ENCODE results near the gene ZFX. TPM values are rescaled to one million over a fixed set of nuclear protein-coding genes. Genes with fewer than 3 reads are reported as not detected.

The ZFX gene
- total and polyA plus RNA-seq, 10 of the 15 experiments (the other 5 are each of a cell fraction or from before 2014, with no cell fraction given), result 6.8 to 40.9 (median 24.6) TPM

- Histone ChIP-seq H3K36me3 (ENCODE audit: control insufficient read depth in 2 of 2, insufficient read depth in 2 of 2, low read length in 1 of 2) (no peaks in the 10 kb centered on the region), H3K9me3 (replicated peaks; ENCODE audit: control insufficient read depth, insufficient read depth, low read length) (no peaks in the 10 kb centered on the region), H3K4me3 (no peak overlapping the region), H3K9ac (ENCODE audit: control insufficient read depth, insufficient read depth, low read length) (no peak overlapping the region), H3K79me2 (ENCODE audit: control insufficient read depth, insufficient read depth, low read length) (no peaks in the 10 kb centered on the region), H3K4me1 (ENCODE audit: control insufficient read depth, insufficient read depth, low read length) (peaks cover 3% of the 10 kb centered on the region), H4K20me1 (ENCODE audit: control insufficient read depth, insufficient read depth) (no peaks in the 10 kb centered on the region), H3K27me3 (replicated peaks in 1 of 2; ENCODE audit: control insufficient read depth in 2 of 2, insufficient read depth in 2 of 2, low read length in 1 of 2) (no peaks in the 10 kb centered on the region; a peak in 1 of 4 replicates), H3K4me2 (ENCODE audit: control insufficient read depth, insufficient read depth) (no peak overlapping the region), H3K27ac (ENCODE audit: control insufficient read depth, insufficient read depth) (no peak overlapping the region), H2AFZ (ENCODE audit: control insufficient read depth, low read depth, low read length) (no peak overlapping the region)
- BruUV-seq (replicated peaks), result no TSS peak
- SMC1A ChIA-PET (ENCODE audit: uncharacterized antibody, unreplicated experiment), result interaction anchor here (0.6 kb wide), 1 partner anchor 154 kb away, joined by 3 read pairs; no protein-coding TSS in a partner anchor
- 4% methylated on average over 1 of the region's 1 CpG for WGBS (ENCODE audit: insufficient coverage, insufficient replicate concordance, low lambda C conversion rate, missing lambda C conversion rate)
- intact Hi-C loops (cut with micrococcal nuclease; ENCODE audit: unreplicated experiment), result no loop called here
- in situ Hi-C loops (cut with MboI), result loop anchor here (10.0 kb wide), 1 partner anchor 559 kb away; no protein-coding TSS in a partner anchor
- ATAC-seq (peak; percentile 39; the same call in 2 of the 3 replicates), DNase-seq (ENCODE audit: low read depth, low spot score) (no peak), FAIRE-seq (no peak)
- CTCF ChIA-PET, result interaction anchor here (0.7 to 1.4 kb wide), 3 partner anchors 11 to 200 kb away, joined by 3 to 7 read pairs (median 3); no protein-coding TSS in a partner anchor
- no peak for TF ChIP-seq MTA3 (IDR thresholded peaks at IDR 0.05; ENCODE audit: borderline replicate concordance, low read length)
- TF ChIP-seq ZNF622 (IDR thresholded peaks at IDR 0.05), result no peak
- TF ChIP-seq REST (IDR thresholded peaks at IDR 0.05; ENCODE audit: low read depth, low read length), result no peak
- TF ChIP-seq TARDBP (IDR thresholded peaks at IDR 0.05; ENCODE audit: borderline replicate concordance), result no peak
- no peak for TF ChIP-seq RELB (IDR thresholded peaks at IDR 0.05; ENCODE audit: low read depth)
- TF ChIP-seq RUNX3 (IDR thresholded peaks at IDR 0.05; ENCODE audit: low read length), result no peak
- TF ChIP-seq HDAC6 (IDR thresholded peaks at IDR 0.05; ENCODE audit: unreplicated experiment), result no peak
- TF ChIP-seq CTCF (IDR thresholded peaks at IDR 0.05 in 2 of 3, conservative IDR thresholded peaks at IDR 0.05 in 1 of 3; ENCODE audit: control insufficient read depth in 2 of 3, extremely low read depth in 1 of 3, insufficient read depth in 1 of 3, low read depth in 3 of 3, low read length in 3 of 3), result no peak
- no peak for TF ChIP-seq RAD51 (IDR thresholded peaks at IDR 0.05)
- TF ChIP-seq ESRRA (IDR thresholded peaks at IDR 0.05; ENCODE audit: low read length), result no peak
- no peak for TF ChIP-seq NFIC (IDR thresholded peaks at IDR 0.05; ENCODE audit: low read depth, low read length)
- no peak for TF ChIP-seq IRF5 (IDR thresholded peaks at IDR 0.05; ENCODE audit: borderline replicate concordance)
- POLR2A ChIA-PET, result interaction anchor here (0.6 kb wide), 1 partner anchor 525 kb away, joined by 3 read pairs; no protein-coding TSS in a partner anchor
- RAD21 ChIA-PET (ENCODE audit: unreplicated experiment), result interaction anchor here (1.3 kb wide), 1 partner anchor 11 kb away, joined by 5 read pairs; no protein-coding TSS in a partner anchor
Observed at GRCh38 chrX:24253469-24253868, 103.9 kb downstream of the ZFX start.
